ENCODE measurements around the gene HDAC4.

The HDAC4 gene

DNA sequence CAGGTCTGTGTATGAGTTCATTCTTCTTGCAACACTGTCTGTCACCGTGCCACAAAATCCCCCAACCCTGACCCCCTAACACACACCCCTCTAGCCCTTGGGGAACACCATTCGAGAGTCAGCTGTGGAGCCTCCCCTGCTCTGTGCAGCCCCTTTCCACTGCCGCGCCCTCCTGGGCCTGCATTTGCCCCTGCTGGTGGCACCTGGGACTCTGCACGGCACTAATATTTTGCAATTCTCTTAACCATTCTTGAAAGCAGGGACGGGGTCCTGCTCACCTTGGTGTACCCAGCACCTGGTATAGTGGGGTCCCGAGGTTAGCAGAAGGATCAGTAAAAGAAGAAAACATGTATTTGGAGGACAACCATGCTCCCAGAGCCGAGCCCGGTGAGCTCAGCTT lies 124.0 kb downstream of the HDAC4 start:
- H3K4me3 ChIP-seq (ENCODE audit: low read depth in 1 of 5, low read length in 5 of 5): no peak overlapping the region
- no peak overlapping the region for H3K9ac ChIP-seq (ENCODE audit: low read length in 5 of 5)
- no peaks in the 10 kb centered on the region for H3K27me3 ChIP-seq (ENCODE audit: control insufficient read depth in 5 of 5, insufficient read depth in 4 of 5, low read length in 5 of 5)
- H3K9me3 ChIP-seq (ENCODE audit: control insufficient read depth in 5 of 5, low read length in 5 of 5): no peaks in the 10 kb centered on the region
- peak overlapping the region; percentile 81 for H3K27ac ChIP-seq (ENCODE audit: low read depth, low read length)
- H3K36me3 ChIP-seq (ENCODE audit: control insufficient read depth in 5 of 5, insufficient read depth in 5 of 5, low read length in 5 of 5): no peaks in the 10 kb centered on the region
- peaks cover 5 to 69% (median 53%) of the 10 kb centered on the region in 5 donors for H3K4me1 ChIP-seq (ENCODE audit: control insufficient read depth in 5 of 5, insufficient read depth in 5 of 5, low read length in 5 of 5)

GRCh38 chr2:239275847-239276831 lies 124.7 kb downstream of the HDAC4 start:
- H3K36me3 ChIP-seq (ENCODE audit: control insufficient read depth in 5 of 5, insufficient read depth in 5 of 5, low read length in 5 of 5): no peaks in the 10 kb centered on the region
- H3K9ac ChIP-seq (ENCODE audit: low read length in 5 of 5): peak overlapping the region in 2 of 5 donors; percentile 1 to 48
- H3K27ac ChIP-seq (ENCODE audit: low read depth, low read length): peak overlapping the region; percentile 81
- H3K4me3 ChIP-seq (ENCODE audit: low read depth in 1 of 5, low read length in 5 of 5): peak overlapping the region in 3 of 5 donors; percentile 2 to 46 (median 41)
- no peaks in the 10 kb centered on the region for H3K9me3 ChIP-seq (ENCODE audit: control insufficient read depth in 5 of 5, low read length in 5 of 5)
- no peaks in the 10 kb centered on the region for H3K27me3 ChIP-seq (ENCODE audit: control insufficient read depth in 5 of 5, insufficient read depth in 4 of 5, low read length in 5 of 5)
- H3K4me1 ChIP-seq (ENCODE audit: control insufficient read depth in 5 of 5, insufficient read depth in 5 of 5, low read length in 5 of 5): peaks cover 8 to 76% (median 58%) of the 10 kb centered on the region in 5 donors

GRCh38 chr2:239275044-239275685 lies 125.7 kb downstream of the HDAC4 start:
- Histone ChIP-seq H3K27ac (ENCODE audit: low read depth, low read length) (peak overlapping the region; percentile 81), H3K9ac (ENCODE audit: low read length in 5 of 5) (peak overlapping the region in 3 of 5 donors; percentile 1 to 54 (median 40)), H3K36me3 (ENCODE audit: control insufficient read depth in 5 of 5, insufficient read depth in 5 of 5, low read length in 5 of 5) (no peaks in the 10 kb centered on the region), H3K4me1 (ENCODE audit: control insufficient read depth in 5 of 5, insufficient read depth in 5 of 5, low read length in 5 of 5) (peaks cover 8 to 72% (median 58%) of the 10 kb centered on the region in 5 donors), H3K4me3 (ENCODE audit: low read depth in 1 of 5, low read length in 5 of 5) (peak overlapping the region; percentile 7 to 46 (median 31)), H3K9me3 (ENCODE audit: control insufficient read depth in 5 of 5, low read length in 5 of 5) (no peaks in the 10 kb centered on the region), H3K27me3 (ENCODE audit: control insufficient read depth in 5 of 5, insufficient read depth in 4 of 5, low read length in 5 of 5) (no peaks in the 10 kb centered on the region)

GRCh38 chr2:239274391-239275043 lies 126.3 kb downstream of the HDAC4 start:
- Histone ChIP-seq H3K27ac (ENCODE audit: low read depth, low read length) (peak overlapping the region; percentile 81), H3K4me1 (ENCODE audit: control insufficient read depth in 5 of 5, insufficient read depth in 5 of 5, low read length in 5 of 5) (peaks cover 8 to 66% (median 54%) of the 10 kb centered on the region in 5 donors), H3K36me3 (ENCODE audit: control insufficient read depth in 5 of 5, insufficient read depth in 5 of 5, low read length in 5 of 5) (no peaks in the 10 kb centered on the region), H3K9ac (ENCODE audit: low read length in 5 of 5) (peak overlapping the region in 3 of 5 donors; percentile 1 to 54 (median 40)), H3K9me3 (ENCODE audit: control insufficient read depth in 5 of 5, low read length in 5 of 5) (no peaks in the 10 kb centered on the region), H3K27me3 (ENCODE audit: control insufficient read depth in 5 of 5, insufficient read depth in 4 of 5, low read length in 5 of 5) (no peaks in the 10 kb centered on the region), H3K4me3 (ENCODE audit: low read depth in 1 of 5, low read length in 5 of 5) (peak overlapping the region in 3 of 5 donors; percentile 7 to 46 (median 31))

DNA sequence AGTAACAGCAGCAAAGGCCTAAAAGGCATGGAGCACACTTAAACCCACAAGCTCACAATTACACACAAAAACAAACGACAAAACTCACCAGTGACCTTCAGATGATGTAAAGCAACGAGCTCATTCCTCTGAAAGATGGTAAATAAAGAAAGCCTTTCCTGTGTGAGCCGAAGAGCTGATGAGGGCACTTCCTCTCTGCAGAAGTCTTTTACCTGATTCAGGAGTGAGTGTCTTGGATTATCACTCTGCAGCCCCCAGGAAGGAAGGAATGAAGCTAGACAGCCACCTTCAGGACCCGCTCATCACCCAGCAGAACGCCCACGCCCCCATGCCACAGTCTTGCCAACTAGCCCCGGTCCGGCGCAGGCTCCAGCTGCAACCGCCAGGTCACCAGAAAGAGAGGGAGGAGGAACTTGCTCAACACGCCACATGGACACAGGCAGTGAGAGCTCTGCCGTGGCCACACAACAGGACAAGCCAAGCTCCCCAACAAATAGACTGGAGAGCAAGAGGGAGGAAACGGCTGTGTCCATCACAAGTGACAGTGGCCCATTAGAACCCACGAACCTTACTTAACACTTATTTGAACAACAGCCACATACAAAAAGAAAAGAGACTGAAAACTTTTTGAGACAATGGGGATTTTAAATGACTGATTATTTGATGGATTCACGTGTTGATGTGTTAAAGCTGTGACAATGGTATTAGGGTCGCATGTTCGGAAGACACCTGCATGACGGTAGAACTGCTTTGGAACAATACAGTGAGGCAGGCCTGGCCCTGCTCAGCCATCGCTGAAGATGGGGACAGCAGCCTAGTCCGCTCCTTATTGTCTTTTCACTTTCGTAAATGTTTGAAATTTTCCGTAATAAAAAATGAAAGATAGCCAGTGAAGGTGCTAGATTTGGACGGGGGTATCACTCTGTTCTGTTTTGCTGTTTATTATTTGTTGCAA lies 127.3 kb downstream of the HDAC4 start:
- Histone ChIP-seq H3K9me3 (ENCODE audit: control insufficient read depth in 5 of 5, low read length in 5 of 5) (no peaks in the 10 kb centered on the region), H3K4me1 (ENCODE audit: control insufficient read depth in 5 of 5, insufficient read depth in 5 of 5, low read length in 5 of 5) (peaks cover 13 to 58% (median 49%) of the 10 kb centered on the region in 5 donors), H3K27me3 (ENCODE audit: control insufficient read depth in 5 of 5, insufficient read depth in 4 of 5, low read length in 5 of 5) (peaks cover 0 to 3% (median 0%) of the 10 kb centered on the region in 5 donors), H3K4me3 (ENCODE audit: low read depth in 1 of 5, low read length in 5 of 5) (no peak overlapping the region), H3K9ac (ENCODE audit: low read length in 5 of 5) (no peak overlapping the region), H3K27ac (ENCODE audit: low read depth, low read length) (peak overlapping the region; percentile 81), H3K36me3 (ENCODE audit: control insufficient read depth in 5 of 5, insufficient read depth in 5 of 5, low read length in 5 of 5) (no peaks in the 10 kb centered on the region)

DNA sequence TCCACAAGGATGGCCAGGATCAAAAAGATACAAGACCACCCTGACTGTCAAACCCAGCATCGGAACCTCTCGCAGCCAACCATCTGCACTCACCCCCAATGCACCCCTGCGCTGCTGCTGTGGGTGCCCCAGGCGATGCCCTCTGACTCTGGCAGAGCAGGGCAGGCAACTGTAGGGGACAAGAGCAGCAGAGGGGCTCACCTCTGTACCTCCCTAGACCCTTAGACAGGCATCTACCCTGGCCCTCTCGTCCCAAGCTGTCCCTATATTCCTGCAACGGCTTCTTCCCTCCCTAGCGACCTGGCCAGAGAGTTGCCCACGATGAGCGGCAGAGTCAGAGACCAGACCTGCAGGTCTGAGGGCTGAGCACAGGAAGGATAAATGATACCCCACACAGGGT lies 128.2 kb downstream of the HDAC4 start:
- no peak overlapping the region for H3K27ac ChIP-seq (ENCODE audit: low read depth, low read length)
- H3K36me3 ChIP-seq (ENCODE audit: control insufficient read depth in 5 of 5, insufficient read depth in 5 of 5, low read length in 5 of 5): no peaks in the 10 kb centered on the region
- H3K9ac ChIP-seq (ENCODE audit: low read length in 5 of 5): no peak overlapping the region
- H3K27me3 ChIP-seq (ENCODE audit: control insufficient read depth in 5 of 5, insufficient read depth in 4 of 5, low read length in 5 of 5): peaks cover 0 to 3% (median 0%) of the 10 kb centered on the region in 5 donors
- peaks cover 20 to 66% (median 58%) of the 10 kb centered on the region in 5 donors for H3K4me1 ChIP-seq (ENCODE audit: control insufficient read depth in 5 of 5, insufficient read depth in 5 of 5, low read length in 5 of 5)
- H3K4me3 ChIP-seq (ENCODE audit: low read depth in 1 of 5, low read length in 5 of 5): no peak overlapping the region
- no peaks in the 10 kb centered on the region for H3K9me3 ChIP-seq (ENCODE audit: control insufficient read depth in 5 of 5, low read length in 5 of 5)

DNA sequence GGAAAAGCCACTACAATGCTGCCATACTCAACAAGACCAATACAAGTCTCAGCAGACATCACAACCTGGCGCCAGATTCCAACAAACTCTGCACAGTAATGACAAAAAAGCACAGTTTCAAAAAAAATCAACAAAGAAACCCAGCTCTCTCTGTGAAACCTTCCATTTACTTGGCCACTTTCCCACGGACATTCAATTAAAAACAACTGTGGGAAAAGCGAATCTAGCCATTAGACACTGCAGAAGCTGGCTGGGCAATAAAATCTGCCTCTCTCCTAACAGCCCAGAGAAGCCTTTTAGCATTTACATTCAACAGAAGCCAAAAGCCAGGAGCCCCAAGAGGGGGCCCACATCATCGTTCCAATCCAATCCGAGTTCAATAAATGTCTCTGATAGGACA lies 128.9 kb downstream of the HDAC4 start:
- no peak overlapping the region for H3K4me3 ChIP-seq (ENCODE audit: low read depth in 1 of 5, low read length in 5 of 5)
- H3K4me1 ChIP-seq (ENCODE audit: control insufficient read depth in 5 of 5, insufficient read depth in 5 of 5, low read length in 5 of 5): peaks cover 22 to 71% (median 64%) of the 10 kb centered on the region in 5 donors
- H3K27me3 ChIP-seq (ENCODE audit: control insufficient read depth in 5 of 5, insufficient read depth in 4 of 5, low read length in 5 of 5): peaks cover 0 to 3% (median 0%) of the 10 kb centered on the region in 5 donors
- H3K9ac ChIP-seq (ENCODE audit: low read length in 5 of 5): peak overlapping the region in 2 of 5 donors; percentile 11 to 55
- H3K27ac ChIP-seq (ENCODE audit: low read depth, low read length): peak overlapping the region; percentile 60
- H3K36me3 ChIP-seq (ENCODE audit: control insufficient read depth in 5 of 5, insufficient read depth in 5 of 5, low read length in 5 of 5): no peaks in the 10 kb centered on the region
- no peaks in the 10 kb centered on the region for H3K9me3 ChIP-seq (ENCODE audit: control insufficient read depth in 5 of 5, low read length in 5 of 5)

GRCh38 chr2:239271471-239271870 lies 129.3 kb downstream of the HDAC4 start:
- Histone ChIP-seq H3K36me3 (ENCODE audit: control insufficient read depth in 5 of 5, insufficient read depth in 5 of 5, low read length in 5 of 5) (no peaks in the 10 kb centered on the region), H3K9ac (ENCODE audit: low read length in 5 of 5) (peak overlapping the region in 1 of 5 donors; percentile 55), H3K27ac (ENCODE audit: low read depth, low read length) (peak overlapping the region; percentile 60), H3K4me1 (ENCODE audit: control insufficient read depth in 5 of 5, insufficient read depth in 5 of 5, low read length in 5 of 5) (peaks cover 22 to 71% (median 64%) of the 10 kb centered on the region in 5 donors), H3K27me3 (ENCODE audit: control insufficient read depth in 5 of 5, insufficient read depth in 4 of 5, low read length in 5 of 5) (peaks cover 0 to 3% (median 0%) of the 10 kb centered on the region in 5 donors), H3K4me3 (ENCODE audit: low read depth in 1 of 5, low read length in 5 of 5) (no peak overlapping the region), H3K9me3 (ENCODE audit: control insufficient read depth in 5 of 5, low read length in 5 of 5) (no peaks in the 10 kb centered on the region)

DNA sequence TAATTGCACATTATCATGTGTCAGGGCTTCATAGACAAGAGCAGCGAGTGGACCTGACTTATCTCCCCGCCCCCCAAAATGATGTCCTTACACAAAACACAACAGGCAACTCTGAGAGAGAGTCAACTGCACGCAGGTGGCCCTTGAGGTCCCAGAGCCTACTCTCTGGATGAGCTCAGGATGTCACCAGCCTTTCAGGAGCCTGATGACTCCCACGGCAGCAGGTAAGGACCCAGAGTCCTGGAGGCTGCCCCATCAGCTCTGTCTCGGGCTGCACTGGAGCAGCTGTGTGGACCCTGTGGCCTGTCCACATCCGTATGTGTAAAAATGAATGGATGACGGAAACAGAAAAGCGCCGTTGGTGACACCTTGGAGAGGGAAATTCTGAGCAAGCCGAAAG lies 130.9 kb downstream of the HDAC4 start:
- H3K36me3 ChIP-seq (ENCODE audit: control insufficient read depth in 5 of 5, insufficient read depth in 5 of 5, low read length in 5 of 5): no peaks in the 10 kb centered on the region
- H3K9me3 ChIP-seq (ENCODE audit: control insufficient read depth in 5 of 5, low read length in 5 of 5): no peaks in the 10 kb centered on the region
- no peak overlapping the region for H3K9ac ChIP-seq (ENCODE audit: low read length in 5 of 5)
- H3K4me3 ChIP-seq (ENCODE audit: low read depth in 1 of 5, low read length in 5 of 5): no peak overlapping the region
- peaks cover 29 to 71% (median 64%) of the 10 kb centered on the region in 5 donors for H3K4me1 ChIP-seq (ENCODE audit: control insufficient read depth in 5 of 5, insufficient read depth in 5 of 5, low read length in 5 of 5)
- H3K27me3 ChIP-seq (ENCODE audit: control insufficient read depth in 5 of 5, insufficient read depth in 4 of 5, low read length in 5 of 5): peaks cover 0 to 3% (median 0%) of the 10 kb centered on the region in 5 donors
- H3K27ac ChIP-seq (ENCODE audit: low read depth, low read length): no peak overlapping the region
